ENCODE data around the gene MYOF. TPM values are rescaled to one million over a fixed set of nuclear protein-coding genes. Genes with fewer than 3 reads are reported as not detected.

Gene MYOF
- polyA plus RNA-seq, 3 donors, result 9.7 to 29.1 (median 14.5) TPM

GRCh38 chr10:93514521-93514920 lies 32.4 kb upstream of the MYOF start:
- H3K9me3 ChIP-seq (replicated peaks in 1 of 2; ENCODE audit: control insufficient read depth in 1 of 2, insufficient read depth in 1 of 2, low read length in 2 of 2), result no peaks in the 10 kb centered on the region
- peaks cover 38% of the 10 kb centered on the region for H3K4me1 Mint-ChIP-seq
- no peaks in the 10 kb centered on the region for H3K9me3 Mint-ChIP-seq
- peak overlapping the region; percentile 55 to 98 (median 91) for H3K27ac Mint-ChIP-seq
- H3K27me3 Mint-ChIP-seq (ENCODE audit: low read depth in 3 of 3), result no peaks in the 10 kb centered on the region
- peak overlapping the region; percentile 72 for H3K4me2 ChIP-seq (replicated peaks; ENCODE audit: extremely low read depth, low read length, poor library complexity, severe bottlenecking)
- DNase-seq, result peak in 1 of 3 donors; percentile 3
- H3K4me1 ChIP-seq (ENCODE audit: control insufficient read depth in 1 of 2, insufficient read depth in 2 of 2, low read length in 2 of 2), result peaks cover 43 to 54% of the 10 kb centered on the region in 2 donors
- H3K36me3 ChIP-seq (replicated peaks in 1 of 2; ENCODE audit: control insufficient read depth in 1 of 2, insufficient read depth in 2 of 2, low read length in 2 of 2), result peaks cover 5 to 21% of the 10 kb centered on the region in 2 donors
- H4K20me1 ChIP-seq (ENCODE audit: insufficient read depth, low read length), result peaks cover 3% of the 10 kb centered on the region
- H3K27ac ChIP-seq (ENCODE audit: low read depth in 1 of 2, low read length in 2 of 2), result peak overlapping the region; percentile 68 to 87
- WGBS (ENCODE audit: insufficient coverage), result 93% methylated on average over 2 of the region's 4 CpGs
- peaks cover 7% of the 10 kb centered on the region for H3K79me2 ChIP-seq (ENCODE audit: insufficient read depth, low read length)
- H3K4me3 Mint-ChIP-seq, result no peak overlapping the region
- intact Hi-C loops (cut with micrococcal nuclease), result loop anchor here in 1 of 2 donors (10.0 kb wide), 1 partner anchor 830 kb away; the partner anchor contains the start of gene HHEX
- no peaks in the 10 kb centered on the region for H3K27me3 ChIP-seq (ENCODE audit: control insufficient read depth in 2 of 2, insufficient read depth in 2 of 2, low read length in 2 of 2)
- no peak for TF ChIP-seq CTCF (IDR thresholded peaks at IDR 0.05)
- H3K36me3 Mint-ChIP-seq, result peaks cover 9 to 20% of the 10 kb centered on the region in 2 donors
- H3K4me3 ChIP-seq (replicated peaks in 1 of 3; ENCODE audit: low read depth in 2 of 3, low read length in 3 of 3), result peak overlapping the region in 1 of 3 experiments; percentile 62
- no peak overlapping the region for H3K9ac ChIP-seq (ENCODE audit: insufficient read depth, low read length, poor library complexity, severe bottlenecking)
- peak overlapping the region; percentile 75 for H2AFZ ChIP-seq (ENCODE audit: insufficient read depth, low read depth, low read length, poor library complexity, severe bottlenecking)

- no peak overlapping the region for H3K9ac ChIP-seq (ENCODE audit: insufficient read depth, low read length, poor library complexity, severe bottlenecking)
- H3K79me2 ChIP-seq (ENCODE audit: insufficient read depth, low read length), result peaks cover 12% of the 10 kb centered on the region
- no peak for DNase-seq
- H3K4me1 ChIP-seq (ENCODE audit: control insufficient read depth in 1 of 2, insufficient read depth in 2 of 2, low read length in 2 of 2), result peaks cover 43 to 52% of the 10 kb centered on the region in 2 donors
- H4K20me1 ChIP-seq (ENCODE audit: insufficient read depth, low read length), result peaks cover 3% of the 10 kb centered on the region
- no peaks in the 10 kb centered on the region for H3K27me3 Mint-ChIP-seq (ENCODE audit: low read depth in 3 of 3)
- H3K4me3 Mint-ChIP-seq, result no peak overlapping the region
- intact Hi-C loops (cut with micrococcal nuclease), result loop anchor here in 1 of 2 donors (10.0 kb wide), 1 partner anchor 828 kb away; the partner anchor contains the start of gene HHEX
- WGBS (ENCODE audit: insufficient coverage), result no CpG with 5 or more reads among the region's 1 CpG
- H3K9me3 ChIP-seq (replicated peaks in 1 of 2; ENCODE audit: control insufficient read depth in 1 of 2, insufficient read depth in 1 of 2, low read length in 2 of 2), result no peaks in the 10 kb centered on the region
- H3K4me1 Mint-ChIP-seq, result peaks cover 38% of the 10 kb centered on the region
- no peak for TF ChIP-seq CTCF (IDR thresholded peaks at IDR 0.05)
- H3K36me3 ChIP-seq (replicated peaks in 1 of 2; ENCODE audit: control insufficient read depth in 1 of 2, insufficient read depth in 2 of 2, low read length in 2 of 2), result peaks cover 8 to 23% of the 10 kb centered on the region in 2 donors
- no peaks in the 10 kb centered on the region for H3K27me3 ChIP-seq (ENCODE audit: control insufficient read depth in 2 of 2, insufficient read depth in 2 of 2, low read length in 2 of 2)
- no peak overlapping the region for H3K27ac Mint-ChIP-seq
- no peak overlapping the region for H2AFZ ChIP-seq (ENCODE audit: insufficient read depth, low read depth, low read length, poor library complexity, severe bottlenecking)
- no peak overlapping the region for H3K4me3 ChIP-seq (replicated peaks in 1 of 3; ENCODE audit: low read depth in 2 of 3, low read length in 3 of 3)
- H3K9me3 Mint-ChIP-seq, result no peaks in the 10 kb centered on the region
- H3K36me3 Mint-ChIP-seq, result peaks cover 10 to 17% of the 10 kb centered on the region in 2 donors
- no peak overlapping the region for H3K4me2 ChIP-seq (replicated peaks; ENCODE audit: extremely low read depth, low read length, poor library complexity, severe bottlenecking)
- H3K27ac ChIP-seq (ENCODE audit: low read depth in 1 of 2, low read length in 2 of 2), result peak overlapping the region in 1 of 2 donors; percentile 87
Measured at GRCh38 chr10:93513091-93513490, 31.0 kb upstream of the MYOF start.
